GM12875 (cell line): ENCODE measurements around the gene DNASE1L2.

ENCODE experiments used
- H3K4me3 ChIP-seq: one replicate; pipeline ENCODE4 v1.5.1; 2011; ENCODE audit warnings: low read depth, low read length, control low read depth
- TF ChIP-seq, protein P1 (sequence below): IDR thresholded peaks from 2 replicates; pipeline ENCODE4 v1.5.1; 2011; ENCODE audit warnings: low read depth, mild to moderate bottlenecking, control low read depth, inconsistent platforms, low read length, moderate library complexity, borderline replicate concordance; ENCODE audit not compliant: insufficient read depth

DNASE1L2 gene

DNA sequence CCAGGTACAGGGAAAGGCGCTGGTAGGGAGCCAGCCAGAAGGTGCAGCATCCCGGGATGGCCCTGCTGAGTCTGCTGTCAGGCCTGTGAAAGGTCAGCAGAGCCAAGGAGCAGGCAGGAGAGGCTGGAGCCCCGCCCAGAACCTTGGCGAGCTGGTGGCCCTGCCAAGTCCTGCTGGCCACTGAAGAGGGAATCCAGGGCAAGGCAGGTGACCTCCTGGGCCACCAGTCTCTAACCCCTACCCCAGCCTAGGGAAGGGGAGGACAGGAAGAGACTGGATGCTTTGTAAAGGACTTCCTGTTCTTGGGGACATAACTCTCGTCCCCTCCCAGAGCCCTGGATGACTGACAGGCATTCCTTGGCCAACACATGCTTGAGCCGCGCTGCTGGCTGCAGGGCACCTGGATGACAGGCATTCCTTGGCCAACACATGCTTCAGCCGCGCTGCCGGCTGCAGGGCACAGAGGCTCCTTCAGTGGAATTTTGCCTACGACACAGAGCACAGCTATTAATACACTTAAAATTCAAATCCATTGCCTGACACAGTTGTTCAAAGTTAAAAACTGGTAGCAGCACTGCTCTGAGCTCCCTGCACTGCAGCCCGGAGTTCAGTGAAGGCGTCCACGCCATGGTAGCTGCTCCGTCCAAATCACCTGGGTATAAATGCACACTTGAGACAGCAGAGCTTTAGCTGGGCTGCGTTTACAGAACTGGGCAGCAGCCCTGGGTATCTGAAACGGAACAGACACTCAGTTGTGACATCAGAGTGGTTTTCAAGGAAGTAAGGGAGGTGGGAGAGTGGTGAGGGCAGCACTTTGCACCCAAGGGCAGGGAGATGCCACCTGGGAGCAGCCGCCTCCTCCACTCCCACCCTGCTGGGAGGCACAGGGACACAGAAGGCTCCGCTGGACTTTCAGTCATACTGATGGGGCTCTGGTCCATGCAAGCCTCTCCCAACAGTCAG lies 23.6 kb upstream of the DNASE1L2 start:
- TF ChIP-seq, protein P1, sequence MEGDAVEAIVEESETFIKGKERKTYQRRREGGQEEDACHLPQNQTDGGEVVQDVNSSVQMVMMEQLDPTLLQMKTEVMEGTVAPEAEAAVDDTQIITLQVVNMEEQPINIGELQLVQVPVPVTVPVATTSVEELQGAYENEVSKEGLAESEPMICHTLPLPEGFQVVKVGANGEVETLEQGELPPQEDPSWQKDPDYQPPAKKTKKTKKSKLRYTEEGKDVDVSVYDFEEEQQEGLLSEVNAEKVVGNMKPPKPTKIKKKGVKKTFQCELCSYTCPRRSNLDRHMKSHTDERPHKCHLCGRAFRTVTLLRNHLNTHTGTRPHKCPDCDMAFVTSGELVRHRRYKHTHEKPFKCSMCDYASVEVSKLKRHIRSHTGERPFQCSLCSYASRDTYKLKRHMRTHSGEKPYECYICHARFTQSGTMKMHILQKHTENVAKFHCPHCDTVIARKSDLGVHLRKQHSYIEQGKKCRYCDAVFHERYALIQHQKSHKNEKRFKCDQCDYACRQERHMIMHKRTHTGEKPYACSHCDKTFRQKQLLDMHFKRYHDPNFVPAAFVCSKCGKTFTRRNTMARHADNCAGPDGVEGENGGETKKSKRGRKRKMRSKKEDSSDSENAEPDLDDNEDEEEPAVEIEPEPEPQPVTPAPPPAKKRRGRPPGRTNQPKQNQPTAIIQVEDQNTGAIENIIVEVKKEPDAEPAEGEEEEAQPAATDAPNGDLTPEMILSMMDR, result no peak
- peak overlapping the region; percentile 89 for H3K4me3 ChIP-seq

DNA sequence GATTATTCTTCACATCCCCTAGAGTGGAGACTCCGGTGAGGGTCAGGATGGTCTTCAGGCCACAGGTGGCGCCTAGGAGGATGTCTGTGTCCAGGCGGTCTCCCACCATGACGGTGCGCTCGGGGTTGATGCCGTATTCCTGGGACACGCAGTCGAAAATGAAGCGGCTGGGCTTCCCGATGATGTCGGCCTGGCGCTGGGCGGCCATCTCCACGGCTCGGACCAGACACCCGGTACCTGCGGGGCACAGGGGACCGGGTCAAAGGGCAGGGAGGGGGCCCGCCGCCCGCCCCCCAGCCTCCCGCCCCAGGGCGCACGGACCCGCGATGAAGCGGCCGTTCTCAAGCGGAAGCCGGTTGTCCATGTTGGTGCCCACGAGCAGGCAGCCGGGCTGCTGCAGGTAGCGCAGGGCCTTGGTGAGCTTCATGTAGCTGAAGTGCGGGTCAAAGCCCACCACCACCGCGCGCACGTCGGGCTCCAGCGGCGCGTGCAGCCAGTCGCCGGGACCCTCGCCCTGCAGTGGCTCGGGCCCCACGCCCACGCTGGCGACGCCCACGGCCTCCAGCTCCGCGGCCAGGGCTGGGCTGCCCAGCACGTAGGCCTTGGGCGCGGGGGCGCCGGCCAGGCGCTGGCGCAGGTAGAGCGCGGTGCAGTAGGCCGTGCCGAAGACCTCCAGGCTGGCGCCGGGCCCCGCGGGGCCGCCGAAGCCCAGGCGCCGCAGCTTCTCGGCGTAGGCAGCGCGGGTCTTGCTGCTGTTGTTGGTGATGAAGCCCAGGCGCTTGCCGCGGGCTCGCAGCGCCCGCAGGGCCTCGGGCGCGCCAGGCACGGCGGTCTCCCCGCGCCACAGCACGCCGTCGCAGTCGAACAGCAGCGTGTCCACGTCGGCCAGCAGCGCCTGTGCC lies 22.2 kb upstream of the DNASE1L2 start:
- TF ChIP-seq, protein P1, result no peak
- H3K4me3 ChIP-seq, result peak overlapping the region; percentile 89

DNA sequence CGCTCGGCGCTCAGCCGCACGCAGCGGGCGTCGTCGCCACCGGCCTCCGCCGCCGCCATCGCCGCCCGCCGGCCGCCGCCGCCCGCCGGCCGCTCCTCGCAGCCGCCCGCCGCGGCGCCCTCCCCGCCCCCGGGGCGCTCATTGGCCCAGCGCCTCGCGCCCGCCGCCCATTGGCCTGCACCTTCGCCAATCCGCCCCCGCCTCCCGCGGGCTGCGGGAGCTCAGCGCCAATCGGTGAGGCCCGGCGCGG lies 21.6 kb upstream of the DNASE1L2 start, which contains the start of gene PGP:
PGP (minus strand) TSS at position 122 of the 250 bp plus-strand sequence; CDS start at position 59, 63 bp downstream.
- peak within 1 kb of the TSS; percentile 90 for H3K4me3 ChIP-seq
- TF ChIP-seq, protein P1, result no peak

DNA sequence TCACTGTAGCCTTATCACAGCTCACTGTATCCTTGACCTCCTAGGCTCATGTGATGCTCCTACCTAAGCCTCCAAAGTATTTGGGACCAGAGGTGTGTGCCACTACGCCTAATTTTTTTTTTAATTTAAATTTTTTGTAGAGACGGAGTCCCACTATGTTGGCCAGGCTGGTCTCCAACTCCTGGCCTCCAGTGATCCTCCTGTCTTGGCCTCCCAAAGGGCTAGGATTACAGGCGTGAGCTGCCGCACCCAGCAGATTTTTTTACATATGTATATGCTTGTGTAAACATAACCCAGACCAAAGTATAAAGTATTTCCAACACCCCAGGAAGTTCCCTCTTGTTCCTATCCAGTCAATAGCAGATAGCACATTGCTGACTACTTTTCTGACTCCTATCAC lies 19.9 kb upstream of the DNASE1L2 start:
- no peak overlapping the region for H3K4me3 ChIP-seq
- TF ChIP-seq, protein P1, result no peak

DNA sequence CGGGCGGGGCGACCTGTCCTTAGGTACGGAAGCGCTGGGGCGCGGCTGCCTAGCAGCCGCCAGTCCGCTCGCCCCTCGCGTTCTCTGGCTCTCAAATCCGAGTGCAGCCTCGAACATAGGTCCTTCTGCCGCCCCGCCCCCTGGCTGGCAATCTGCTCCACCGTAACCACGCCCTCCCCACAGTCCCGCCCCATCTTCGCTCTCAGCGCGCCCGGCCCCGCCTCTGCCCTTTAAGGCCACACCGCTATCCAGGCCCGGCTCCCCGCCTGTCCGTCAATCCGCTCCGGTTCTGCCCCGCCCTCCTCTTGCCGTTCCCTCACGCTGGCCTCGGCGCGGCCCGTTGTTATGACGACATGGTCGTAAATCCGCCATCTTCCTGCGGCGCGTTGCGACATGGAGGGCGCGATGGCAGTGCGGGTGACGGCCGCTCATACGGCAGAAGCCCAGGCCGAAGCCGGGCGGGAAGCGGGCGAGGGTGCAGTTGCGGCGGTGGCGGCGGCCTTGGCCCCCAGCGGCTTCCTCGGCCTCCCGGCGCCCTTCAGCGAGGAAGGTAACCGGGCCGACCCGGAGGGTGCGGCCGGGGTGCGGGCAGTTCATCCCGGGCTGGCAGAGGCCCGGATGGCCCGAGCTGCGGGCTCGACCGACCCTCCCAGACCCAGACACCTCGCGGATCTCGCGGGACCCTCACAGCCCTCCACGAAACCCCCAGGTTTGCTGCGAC lies 12.9 kb upstream of the DNASE1L2 start, which contains the start of gene E4F1:
E4F1 (plus strand) TSS at position 371 of the 721 bp plus-strand sequence; CDS start at position 394, 23 bp downstream.
- peak within 1 kb of the TSS; percentile 98 for H3K4me3 ChIP-seq
- TF ChIP-seq, protein P1, result no peak

DNA sequence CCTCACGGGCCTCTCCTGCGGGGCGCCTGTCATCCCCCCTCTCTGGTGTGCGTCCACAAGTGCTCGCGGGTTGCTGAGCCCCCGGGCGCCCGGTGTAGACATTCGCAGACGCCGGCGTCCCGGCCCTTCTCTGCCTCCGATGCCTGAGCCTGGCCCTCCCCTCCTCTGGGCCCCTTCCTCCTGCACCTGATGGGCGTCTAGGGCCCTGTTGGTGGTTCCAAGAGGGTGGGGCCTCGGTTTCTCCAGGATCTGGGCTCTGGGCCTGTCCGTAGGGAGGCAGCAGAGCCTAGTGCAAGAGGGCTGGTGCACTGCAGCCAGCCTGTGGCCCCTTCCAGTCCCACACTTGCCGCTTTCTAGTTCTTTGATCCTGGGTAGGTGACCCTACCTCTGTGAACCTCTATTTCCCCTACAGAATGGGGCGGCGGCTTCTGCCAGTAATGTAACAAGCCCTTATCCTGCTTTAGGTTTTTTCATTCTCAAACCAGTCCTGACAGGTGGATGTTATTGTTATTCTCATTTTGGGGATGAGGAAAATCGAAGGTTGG lies 12.2 kb upstream of the DNASE1L2 start:
- H3K4me3 ChIP-seq, result peak overlapping the region; percentile 98
- TF ChIP-seq, protein P1, result 0 out of 2 replicates have a peak, but pooled peaks have one; percentile 1
